Inferior parietal cortex (tissue), 1 donor: Measurements from ENCODE around the gene LMAN2.

Source experiments
- DNase-seq: peaks from one replicate; pipeline ENCODE4 v3.0.0-alpha.2; 2016; ENCODE audit errors: extremely low spot score

The LMAN2 gene, protein sequence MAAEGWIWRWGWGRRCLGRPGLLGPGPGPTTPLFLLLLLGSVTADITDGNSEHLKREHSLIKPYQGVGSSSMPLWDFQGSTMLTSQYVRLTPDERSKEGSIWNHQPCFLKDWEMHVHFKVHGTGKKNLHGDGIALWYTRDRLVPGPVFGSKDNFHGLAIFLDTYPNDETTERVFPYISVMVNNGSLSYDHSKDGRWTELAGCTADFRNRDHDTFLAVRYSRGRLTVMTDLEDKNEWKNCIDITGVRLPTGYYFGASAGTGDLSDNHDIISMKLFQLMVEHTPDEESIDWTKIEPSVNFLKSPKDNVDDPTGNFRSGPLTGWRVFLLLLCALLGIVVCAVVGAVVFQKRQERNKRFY

DNA sequence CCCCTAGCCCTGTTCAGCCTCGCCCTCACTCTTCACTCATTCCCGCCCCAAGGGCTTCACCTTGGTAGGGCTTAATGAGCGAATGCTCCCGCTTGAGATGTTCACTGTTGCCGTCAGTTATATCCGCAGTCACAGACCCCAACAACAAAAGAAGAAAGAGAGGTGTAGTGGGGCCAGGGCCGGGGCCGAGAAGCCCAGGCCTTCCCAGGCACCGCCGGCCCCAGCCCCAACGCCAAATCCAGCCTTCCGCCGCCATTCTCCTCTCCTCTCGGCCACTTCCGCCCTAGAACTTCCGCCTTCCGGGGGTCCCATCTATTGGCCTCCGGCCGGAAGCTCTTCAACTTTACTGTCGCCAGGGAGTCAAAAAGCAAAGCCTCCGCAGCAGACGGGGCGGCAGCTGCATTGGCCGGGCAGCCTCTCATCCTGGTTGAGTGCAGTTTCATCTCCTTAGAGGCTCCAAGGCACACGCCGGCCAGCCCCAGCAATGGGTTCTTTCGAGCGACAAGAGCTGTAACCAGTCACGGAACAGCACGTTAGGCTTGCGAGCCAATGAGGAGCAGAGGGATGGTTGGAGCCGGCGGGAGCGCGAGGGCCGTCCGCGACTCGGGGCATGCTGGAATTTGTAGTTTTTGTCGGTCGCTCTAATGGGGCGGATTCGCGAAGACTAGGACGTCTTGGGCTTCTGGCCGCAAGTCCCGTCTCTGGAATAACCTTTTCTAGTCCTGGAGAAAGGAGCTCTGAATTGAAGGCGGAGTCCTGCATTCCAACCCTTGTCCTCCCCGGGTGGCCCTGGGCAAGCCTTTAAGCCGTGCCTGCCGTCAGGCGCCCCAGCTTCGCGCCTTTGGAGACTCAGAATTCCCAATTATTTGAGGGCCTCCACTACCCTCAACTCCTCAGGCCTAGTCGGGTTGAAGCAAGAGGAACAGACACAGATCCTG lies at the start of gene LMAN2:
LMAN2 (minus strand) TSS at position 277 of the 938 bp plus-strand sequence; CDS start at position 256, 21 bp downstream.
- DNase-seq: peak; percentile 99

DNA sequence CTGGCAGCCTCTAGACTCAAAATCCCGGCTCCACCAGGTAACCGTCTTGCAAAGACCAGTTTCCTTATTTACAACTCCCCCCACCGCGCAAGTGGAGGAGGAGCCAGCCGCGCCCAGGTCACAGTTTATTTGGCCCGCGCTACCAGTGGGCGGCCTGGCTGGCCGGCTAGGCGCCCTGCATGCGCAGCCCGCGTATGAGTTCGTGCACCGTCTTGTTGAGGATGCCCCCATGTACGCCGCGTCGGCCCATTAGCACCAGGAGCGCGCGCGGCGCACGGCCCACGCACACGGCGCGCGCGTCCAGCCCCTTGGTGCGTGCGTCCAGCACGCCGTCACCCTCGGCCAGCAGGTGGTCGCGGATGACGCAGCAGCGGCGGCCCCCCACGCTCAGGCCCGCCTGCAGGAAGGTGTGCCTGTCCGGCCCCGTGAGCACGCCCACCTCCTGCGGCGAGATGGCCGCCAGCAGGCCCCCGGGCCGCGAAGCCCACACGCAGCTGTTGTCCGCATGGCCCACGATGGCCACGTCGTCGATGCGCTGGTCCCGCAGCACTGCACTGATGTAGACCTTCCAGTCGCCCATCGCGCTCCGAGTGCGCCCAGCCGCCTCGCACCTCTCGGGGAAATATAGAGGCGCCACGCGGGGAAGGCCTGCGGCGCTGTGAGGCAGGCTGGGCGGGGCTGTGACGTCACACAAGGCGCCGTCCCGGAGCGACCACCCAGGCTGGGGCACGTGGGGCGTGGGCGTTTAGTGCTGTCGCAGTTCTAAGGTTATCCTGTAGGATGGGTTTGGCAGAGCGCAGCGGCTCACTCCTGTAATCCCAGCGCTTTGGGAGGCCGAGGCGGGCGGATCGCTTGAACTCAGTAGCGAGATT lies 48.8 kb upstream of the LMAN2 start, which contains the start of gene PFN3:
PFN3 (minus strand) TSS at position 665 of the 872 bp plus-strand sequence; CDS start at position 580, 85 bp downstream.
- no peak for DNase-seq

DNA sequence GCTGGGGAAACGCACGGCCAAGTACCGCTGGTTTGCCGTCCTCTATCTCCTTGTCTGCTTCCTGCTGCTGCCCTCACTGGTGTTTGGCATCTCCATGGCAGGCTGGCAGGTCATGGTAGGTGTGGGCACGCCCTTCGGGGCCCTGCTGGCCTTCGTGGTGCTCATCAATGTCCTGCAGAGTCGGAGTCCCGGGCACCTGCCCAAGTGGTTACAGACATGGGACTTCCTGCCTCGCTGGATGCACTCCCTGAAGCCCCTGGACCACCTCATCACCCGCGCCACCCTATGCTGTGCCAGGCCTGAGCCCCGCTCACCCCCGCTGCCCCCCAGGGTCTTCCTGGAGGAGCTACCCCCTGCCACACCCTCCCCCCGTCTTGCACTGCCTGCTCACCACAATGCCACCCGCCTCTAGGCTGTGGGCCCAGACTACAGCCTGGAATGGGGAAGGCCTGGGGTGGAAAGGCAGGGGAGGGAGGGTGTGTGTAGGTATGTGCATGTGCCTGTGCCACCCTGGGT lies 46.5 kb upstream of the LMAN2 start:
- no peak for DNase-seq

DNA sequence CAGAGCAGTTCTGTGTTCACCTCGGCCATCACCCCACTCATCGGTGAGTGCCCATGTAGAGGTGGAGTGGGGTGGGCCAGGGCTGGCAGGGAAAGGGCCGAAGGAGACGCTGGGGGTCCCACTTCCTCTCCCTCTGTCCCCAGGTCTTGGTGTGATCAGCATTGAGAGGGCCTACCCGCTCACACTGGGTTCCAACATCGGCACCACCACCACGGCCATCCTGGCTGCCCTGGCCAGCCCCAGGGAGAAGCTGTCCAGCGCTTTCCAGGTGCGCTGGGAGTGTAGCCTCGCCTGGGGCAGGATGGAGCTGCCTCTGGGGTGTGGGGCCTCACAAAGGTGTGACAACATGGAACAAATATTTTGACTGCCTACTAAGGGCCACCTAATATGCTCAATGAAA lies 45.3 kb upstream of the LMAN2 start:
- no peak for DNase-seq

DNA sequence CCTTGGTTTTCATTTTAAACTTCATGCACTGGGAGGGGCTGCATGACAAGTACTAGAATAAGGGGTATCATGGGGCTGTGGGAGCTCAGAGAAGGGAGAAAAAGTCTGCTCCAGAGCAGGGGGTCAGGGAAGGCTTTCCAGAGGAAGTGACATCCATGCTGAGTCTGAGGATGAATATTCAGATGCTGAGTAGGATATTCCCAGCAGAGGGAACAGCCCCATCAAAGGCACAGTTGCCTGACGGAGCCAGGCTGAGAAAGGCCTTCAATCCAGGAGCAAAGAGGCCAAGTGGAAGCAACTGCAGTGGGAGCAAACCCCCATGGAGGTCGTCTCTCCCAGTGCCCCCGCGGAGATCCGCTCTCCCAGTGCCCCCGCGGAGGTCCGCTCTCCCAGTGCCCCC lies 44.6 kb upstream of the LMAN2 start:
- no peak for DNase-seq

DNA sequence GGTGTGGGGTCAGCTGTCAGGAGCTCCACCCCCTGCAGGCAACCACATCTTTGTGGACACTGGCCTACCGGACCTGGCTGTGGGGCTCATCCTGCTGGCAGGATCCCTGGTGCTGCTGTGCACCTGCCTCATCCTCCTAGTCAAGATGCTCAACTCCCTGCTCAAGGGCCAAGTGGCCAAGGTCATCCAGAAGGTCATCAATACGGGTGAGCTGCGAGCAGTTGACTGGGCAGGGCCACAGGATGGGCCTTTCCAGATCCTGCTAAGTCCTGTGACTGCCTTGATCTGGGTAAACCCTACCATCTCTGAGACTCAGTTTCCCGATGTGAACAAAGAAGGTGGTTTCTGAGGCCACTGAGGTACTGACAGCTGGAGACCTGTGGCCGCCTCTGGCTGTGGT lies 42.5 kb upstream of the LMAN2 start:
- DNase-seq: no peak

DNA sequence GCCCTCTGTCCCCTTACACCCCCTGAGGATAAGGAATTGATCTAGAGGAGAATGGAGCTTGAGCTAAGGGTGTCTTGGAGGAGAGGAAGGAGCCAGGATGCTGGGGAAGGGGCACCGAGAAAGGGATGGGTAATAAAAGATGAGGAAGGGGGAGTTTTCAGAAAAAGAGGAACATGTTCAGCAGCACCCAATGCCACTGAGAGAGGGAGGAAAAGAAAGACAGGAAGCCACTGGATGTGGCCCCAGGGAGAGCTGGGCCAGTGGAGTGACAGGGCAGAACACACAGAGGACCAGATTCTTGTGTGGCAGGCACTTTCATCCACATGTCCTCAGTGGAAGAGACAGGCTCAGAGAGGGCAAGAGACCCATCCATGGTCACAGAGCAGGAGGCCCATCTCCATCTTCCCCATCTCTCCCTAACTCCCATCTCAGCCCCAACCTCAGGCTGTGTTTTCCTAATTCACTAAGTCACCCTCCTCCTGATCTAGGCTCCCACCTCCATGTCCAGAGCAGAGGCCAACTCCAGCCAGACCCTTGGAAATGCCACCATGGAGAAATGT lies 41.8 kb upstream of the LMAN2 start:
- DNase-seq: no peak

DNA sequence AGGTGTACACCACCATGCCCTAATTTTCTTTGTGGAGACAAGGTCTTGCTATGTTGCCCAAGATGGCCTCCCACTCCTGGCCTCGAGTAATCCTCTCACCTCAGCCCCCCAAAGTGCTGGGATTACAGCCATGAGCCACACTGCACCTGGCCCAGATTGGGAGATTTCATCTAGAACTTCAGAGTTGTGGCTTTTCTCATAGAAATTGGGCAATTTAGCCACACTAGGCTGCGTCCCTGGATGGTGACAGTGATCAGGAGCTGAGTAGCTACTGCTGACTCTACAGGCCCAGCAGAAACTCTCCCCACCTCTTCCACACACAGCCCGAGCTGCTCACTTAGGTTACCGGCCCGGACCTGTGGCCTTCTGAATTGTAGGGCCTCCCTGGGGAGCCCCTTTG lies 41.3 kb upstream of the LMAN2 start:
- no peak for DNase-seq

DNA sequence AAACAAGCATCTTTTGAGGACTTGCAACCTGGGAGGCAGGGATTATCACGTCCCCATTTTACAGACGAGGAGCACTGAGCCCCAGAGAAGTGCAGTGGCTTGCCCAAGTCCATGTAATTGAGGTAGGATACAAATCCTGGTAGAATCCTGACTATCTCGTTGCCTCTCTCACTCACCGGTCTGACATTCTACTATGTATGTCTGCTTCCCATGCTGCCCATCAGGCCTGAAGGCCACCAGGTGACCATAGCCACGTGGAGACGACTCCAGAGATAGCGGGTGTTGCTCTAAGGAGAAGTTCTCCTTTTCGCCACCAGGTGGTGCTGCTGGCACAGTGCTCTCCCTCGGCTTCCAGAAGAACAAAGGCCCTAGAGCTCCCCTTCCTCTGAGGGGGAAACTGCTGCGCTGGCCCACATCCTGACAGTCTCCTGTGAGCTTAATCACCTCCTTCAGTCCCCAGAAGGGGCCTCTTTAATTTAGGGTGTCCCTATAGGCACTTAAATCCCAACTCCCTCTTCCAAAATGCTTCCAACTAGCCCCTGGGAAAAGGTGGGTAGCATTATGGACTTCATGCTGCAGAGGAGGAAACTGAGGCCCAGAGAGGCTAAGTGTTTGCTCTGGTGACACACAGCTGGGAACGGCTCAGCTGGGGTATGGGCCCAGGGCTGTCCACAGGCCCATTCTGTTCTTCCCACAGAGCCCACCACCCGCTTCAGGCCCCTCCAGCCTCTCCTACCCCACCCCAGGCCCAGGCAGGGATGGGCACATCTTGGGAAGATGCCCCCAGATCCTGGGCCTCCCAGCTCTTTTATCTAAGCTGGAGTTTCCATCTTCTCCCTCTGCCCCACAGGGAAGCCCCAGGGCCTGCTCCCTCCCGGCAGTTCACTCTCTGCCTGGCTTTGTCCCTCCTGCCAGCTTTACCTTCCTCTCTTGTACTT lies 39.2 kb upstream of the LMAN2 start:
- peak; percentile 92 for DNase-seq

DNA sequence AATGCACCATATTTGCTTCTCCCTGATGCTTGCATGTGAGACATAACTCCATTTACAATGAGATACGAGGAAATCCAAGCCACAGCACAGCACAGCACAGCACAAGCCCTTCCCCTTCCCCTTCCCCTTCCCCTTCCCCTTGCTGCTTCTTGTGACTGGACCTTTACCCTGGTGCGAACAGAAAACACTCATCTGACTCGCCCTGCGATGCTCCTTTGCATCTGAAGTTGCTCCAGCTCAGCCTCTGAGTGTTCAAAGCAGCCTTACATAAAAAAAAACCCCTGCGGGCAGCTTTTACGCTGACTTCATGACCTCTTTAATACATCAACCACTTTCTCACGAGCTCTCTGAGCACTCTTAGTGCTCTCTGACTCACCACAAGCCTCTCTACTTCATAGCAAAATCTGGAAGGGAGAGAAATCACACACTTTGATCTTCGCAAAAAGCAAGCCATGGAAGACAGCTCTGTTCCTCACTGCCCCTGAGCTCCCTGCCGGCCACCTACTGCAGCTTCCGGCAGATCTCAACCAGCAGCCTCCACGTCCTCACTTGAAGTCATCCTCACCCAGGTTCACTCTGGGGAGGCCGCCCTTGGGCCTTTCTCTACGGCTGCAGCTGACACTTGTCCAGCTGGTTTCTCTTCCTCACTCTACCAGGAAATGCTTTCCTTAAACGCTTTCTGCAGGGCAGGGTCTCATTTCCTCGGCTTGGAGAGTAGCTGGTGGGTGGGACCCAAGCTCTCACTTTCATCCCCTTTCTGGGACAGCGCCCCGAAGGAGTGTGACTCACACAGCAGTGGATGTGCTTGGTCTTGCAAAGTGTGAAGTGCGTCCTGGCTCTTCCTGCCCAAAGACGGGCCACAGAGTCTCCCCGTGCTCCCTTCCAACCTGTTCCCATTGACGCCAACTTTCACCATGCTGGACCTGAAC lies 38.0 kb upstream of the LMAN2 start:
- DNase-seq: no peak

DNA sequence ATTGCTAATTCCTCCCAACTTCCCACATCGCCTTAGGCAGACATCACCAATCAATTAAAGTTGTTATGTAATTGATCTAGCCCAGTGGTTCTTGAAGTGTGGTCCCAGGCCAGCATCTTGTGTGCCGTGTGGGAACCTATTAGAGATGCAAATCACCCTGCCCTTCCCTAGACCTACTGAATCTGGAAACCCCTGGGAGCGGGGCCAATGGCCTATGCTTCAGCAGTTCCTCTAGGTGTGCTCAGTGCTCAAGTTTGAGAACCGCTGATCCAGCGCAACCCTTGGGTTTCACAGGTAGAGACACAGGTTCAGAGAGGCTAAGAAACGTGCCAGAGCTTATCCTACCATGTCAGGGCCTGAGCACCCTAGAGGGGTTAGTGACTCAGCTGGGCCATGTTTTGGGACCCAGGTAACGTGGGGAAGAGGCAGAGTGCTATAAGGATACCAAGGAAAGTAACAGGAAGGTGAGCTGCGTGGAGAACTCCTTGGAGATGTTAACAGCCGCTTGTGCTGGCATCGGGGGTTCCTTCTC lies 37.1 kb upstream of the LMAN2 start:
- no peak for DNase-seq

DNA sequence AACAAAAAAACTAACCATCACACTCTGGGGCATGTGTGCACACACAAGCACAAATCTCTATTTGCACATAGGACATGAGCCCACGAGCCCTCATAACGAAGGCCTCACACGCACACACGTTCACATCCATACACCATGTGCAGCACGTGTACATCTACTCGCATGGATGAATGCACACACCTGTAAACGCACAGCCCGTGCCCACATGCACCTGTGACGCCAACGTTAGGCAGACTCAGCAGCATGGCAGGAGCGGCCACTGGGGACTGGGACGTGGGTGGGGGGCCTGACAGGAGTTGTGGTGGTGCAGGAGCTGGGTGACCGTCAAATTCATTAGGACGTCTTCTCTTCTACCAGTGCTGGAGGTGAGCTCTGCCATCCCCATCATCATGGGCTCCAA lies 35.9 kb upstream of the LMAN2 start:
- DNase-seq: no peak

DNA sequence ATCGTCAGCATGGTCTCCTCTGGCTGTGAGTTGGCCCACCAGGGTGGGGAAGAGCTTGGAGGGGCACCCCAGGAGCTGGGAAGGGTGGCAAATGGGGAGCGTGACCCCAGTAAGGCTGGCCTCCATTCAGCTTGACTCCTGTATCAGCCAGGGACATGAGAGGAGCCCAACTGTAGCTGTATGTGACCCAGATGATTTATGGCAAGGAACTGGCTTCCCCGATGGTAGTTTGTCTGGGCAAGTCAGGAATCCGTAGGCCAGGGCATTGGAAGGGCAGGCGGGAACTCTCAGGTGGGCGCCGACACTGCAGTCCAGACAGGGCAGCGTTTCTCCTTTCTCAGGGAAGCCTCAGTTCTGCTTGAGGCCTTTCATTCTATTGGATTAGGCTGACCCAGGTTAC lies 35.1 kb upstream of the LMAN2 start:
- no peak for DNase-seq

DNA sequence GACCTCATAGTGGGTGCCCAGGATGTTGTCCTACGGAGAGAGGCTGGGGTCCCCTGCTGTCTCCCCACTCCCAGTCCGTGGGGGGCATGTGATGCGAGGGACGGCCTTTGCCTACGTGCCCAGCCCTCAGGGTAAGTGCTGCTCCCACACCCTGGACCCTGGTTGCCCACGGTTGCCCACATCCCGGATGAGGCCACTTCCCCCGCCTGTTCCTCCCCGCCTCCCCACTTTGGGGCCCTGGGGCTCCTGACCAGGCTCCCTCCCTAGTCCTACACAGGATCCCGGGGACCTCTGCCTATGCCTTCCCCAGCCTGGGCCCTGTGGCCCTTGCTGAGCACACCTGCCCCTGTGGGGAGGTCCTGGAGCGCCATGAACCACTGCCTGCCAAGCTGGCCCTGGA lies 34.3 kb upstream of the LMAN2 start:
- no peak for DNase-seq

DNA sequence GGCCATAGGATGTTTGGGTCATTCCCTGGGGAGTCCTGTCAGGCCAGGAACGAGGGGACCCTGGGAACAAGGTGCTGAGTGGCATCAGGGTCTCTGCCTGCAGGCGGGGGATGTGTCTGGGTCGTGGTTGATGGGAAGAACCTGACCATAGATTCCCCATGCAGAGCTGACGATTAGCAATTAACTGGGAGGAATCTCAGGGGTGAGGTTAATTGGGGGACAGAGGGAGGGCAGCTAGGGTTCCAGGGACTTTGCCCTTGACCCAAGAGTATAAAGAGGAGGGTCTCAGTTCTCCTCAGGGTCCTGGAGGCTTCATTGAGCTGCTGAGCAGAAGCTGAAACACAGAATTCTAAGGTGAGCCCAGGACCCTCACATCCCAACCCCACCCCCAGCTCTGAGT lies 32.7 kb upstream of the LMAN2 start, which contains the start of gene SLC34A1:
SLC34A1 (plus strand) TSS at position 301 of the 400 bp plus-strand sequence. CDS start 1,308 bp downstream, outside the sequence.
- DNase-seq: no peak

DNA sequence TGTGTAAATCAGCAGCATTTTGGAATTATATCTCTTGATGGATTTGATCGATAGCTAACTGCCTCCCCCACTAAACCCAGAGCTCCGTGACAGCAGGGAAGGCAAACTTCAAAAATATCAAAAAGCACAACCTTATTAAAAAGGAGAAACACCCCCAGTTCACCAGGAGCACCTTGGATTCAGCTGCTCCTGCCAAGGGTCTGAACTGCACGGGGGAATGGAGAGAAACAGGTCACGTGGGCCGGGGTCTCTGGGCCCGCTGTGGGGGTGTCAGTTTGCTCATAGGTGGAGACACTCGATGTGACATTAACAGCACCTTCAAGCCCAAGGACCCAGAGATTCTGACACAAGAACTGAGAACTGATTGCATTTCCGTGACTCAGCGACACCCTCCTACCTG lies 31.7 kb upstream of the LMAN2 start:
- DNase-seq: no peak

DNA sequence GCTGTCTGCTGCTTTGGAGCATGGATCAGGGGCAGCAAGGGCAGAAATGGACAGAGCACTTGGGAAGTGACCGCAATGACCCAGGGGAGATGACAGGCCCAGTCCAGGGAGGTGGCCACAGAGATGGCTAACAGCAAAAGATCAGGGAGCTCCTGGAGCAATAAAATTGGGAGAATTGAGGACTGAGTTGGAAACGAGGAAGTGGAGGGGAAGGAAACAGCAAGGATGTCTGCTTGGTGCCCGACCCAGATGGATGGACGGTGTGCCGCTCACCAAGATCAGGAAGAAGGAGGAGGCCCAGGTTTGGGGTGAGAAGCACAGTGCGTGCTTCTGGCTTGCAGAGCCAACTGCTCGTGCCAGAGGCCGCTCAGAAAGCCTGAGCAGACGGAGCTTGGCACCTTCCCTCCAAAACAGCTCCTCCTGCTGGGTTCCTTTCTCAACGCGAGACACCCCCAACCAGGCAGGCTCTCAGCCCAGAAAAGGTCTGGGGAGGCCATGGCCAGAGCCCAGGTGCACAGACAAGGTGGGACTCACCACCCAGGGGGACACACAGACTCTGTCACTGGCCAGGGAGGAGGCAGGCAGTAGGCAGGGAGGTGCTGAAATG lies 31.1 kb upstream of the LMAN2 start:
- DNase-seq: no peak

DNA sequence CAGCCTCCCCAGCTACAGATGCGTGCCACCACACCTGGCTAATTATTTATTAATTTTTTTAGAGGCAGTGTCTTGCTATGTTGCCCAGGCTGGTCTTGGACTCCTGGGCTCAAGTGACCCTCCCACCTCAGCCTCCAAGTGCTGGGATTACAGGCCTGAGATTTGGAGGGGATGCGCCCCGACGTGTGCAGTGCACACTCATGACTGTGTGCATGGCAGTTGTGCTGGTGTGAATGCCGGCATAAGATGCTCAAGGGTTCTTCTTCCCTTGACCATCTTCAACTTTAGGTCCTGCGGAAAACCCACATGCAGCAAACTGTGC lies 29.3 kb upstream of the LMAN2 start:
- DNase-seq: no peak
